ENCODE measurements around the gene CDKAL1.

CDKAL1 gene

GRCh38 chr6:20840675-20841074 lies 306.4 kb downstream of the CDKAL1 start:
- H3K4me1 ChIP-seq (ENCODE audit: control insufficient read depth, low read depth, low read length): no peaks in the 10 kb centered on the region
- no peak overlapping the region for H2AK5ac ChIP-seq (ENCODE audit: low read length)
- no peaks in the 10 kb centered on the region for H3K79me1 ChIP-seq (ENCODE audit: low read length)
- H4K8ac ChIP-seq (ENCODE audit: low read depth, low read length): no peak overlapping the region
- H3K4me2 ChIP-seq (ENCODE audit: low read length): no peak overlapping the region
- no peaks in the 10 kb centered on the region for H3K27me3 ChIP-seq (ENCODE audit: insufficient read depth, low read length, poor library complexity)
- WGBS (ENCODE audit: extremely low coverage, insufficient coverage, low lambda C conversion rate): no CpG with 5 or more reads among the region's 2 CpGs
- H3K18ac ChIP-seq (ENCODE audit: low read length): no peak overlapping the region
- no peak overlapping the region for H3K23ac ChIP-seq (ENCODE audit: low read length)
- H3K56ac ChIP-seq (ENCODE audit: low read length): no peak overlapping the region
- no peak overlapping the region for H3K9ac ChIP-seq (ENCODE audit: low read length)
- no peak overlapping the region for H3K4me3 ChIP-seq (ENCODE audit: low read length)
- no peak for DNase-seq
- H3K36me3 ChIP-seq (ENCODE audit: control insufficient read depth, insufficient read depth, low read length): no peaks in the 10 kb centered on the region
- no peaks in the 10 kb centered on the region for H3K79me2 ChIP-seq (ENCODE audit: control insufficient read depth, insufficient read depth, low read length)
- no peak overlapping the region for H2BK5ac ChIP-seq (ENCODE audit: low read length)
- H4K5ac ChIP-seq (ENCODE audit: low read length): no peak overlapping the region
- H3K27ac ChIP-seq (ENCODE audit: low read depth, low read length): no peak overlapping the region
- no peak overlapping the region for H2BK15ac ChIP-seq (replicated peaks; ENCODE audit: low read depth)
- no peak overlapping the region for H2BK120ac ChIP-seq (ENCODE audit: low read depth, low read length)
- H3K4ac ChIP-seq (ENCODE audit: low read depth, low read length): no peak overlapping the region

GRCh38 chr6:20841806-20842205 lies 307.5 kb downstream of the CDKAL1 start:
- no peak overlapping the region for H3K9ac ChIP-seq (ENCODE audit: low read length)
- DNase-seq: no peak

DNA sequence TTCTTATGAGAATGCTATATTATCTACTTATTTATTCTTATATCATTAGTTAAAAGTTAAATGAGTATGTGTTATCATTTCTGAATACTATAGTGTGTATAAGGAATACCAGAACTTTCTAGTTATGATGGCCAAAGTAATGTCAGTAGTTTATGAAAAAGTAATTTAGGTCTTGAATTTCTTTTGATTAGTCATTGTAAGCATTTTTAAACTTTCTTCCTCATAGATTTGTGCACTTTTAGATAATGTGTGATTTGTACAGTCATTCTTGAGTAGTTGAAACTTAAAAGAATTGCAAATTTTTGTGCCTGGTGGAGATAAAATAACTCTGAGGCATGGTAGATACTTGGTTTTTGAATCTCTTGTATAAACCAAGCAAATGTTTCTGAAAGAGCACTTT lies 311.3 kb downstream of the CDKAL1 start:
- Histone ChIP-seq H3K79me2 (ENCODE audit: control insufficient read depth, insufficient read depth, low read length) (no peaks in the 10 kb centered on the region), H2BK120ac (ENCODE audit: low read depth, low read length) (no peak overlapping the region), H2AK5ac (ENCODE audit: low read length) (no peak overlapping the region), H3K27me3 (ENCODE audit: insufficient read depth, low read length, poor library complexity) (no peaks in the 10 kb centered on the region), H3K56ac (ENCODE audit: low read length) (no peak overlapping the region), H3K79me1 (ENCODE audit: low read length) (no peaks in the 10 kb centered on the region), H3K4me1 (ENCODE audit: control insufficient read depth, low read depth, low read length) (no peaks in the 10 kb centered on the region), H3K4me3 (ENCODE audit: low read length) (no peak overlapping the region), H3K4ac (ENCODE audit: low read depth, low read length) (no peak overlapping the region), H3K18ac (ENCODE audit: low read length) (no peak overlapping the region), H4K5ac (ENCODE audit: low read length) (no peak overlapping the region), H3K4me2 (ENCODE audit: low read length) (no peak overlapping the region), H3K9ac (ENCODE audit: low read length) (no peak overlapping the region), H2BK15ac (replicated peaks; ENCODE audit: low read depth) (no peak overlapping the region), H3K36me3 (ENCODE audit: control insufficient read depth, insufficient read depth, low read length) (no peaks in the 10 kb centered on the region), H4K8ac (ENCODE audit: low read depth, low read length) (no peak overlapping the region), H2BK5ac (ENCODE audit: low read length) (no peak overlapping the region), H3K23ac (ENCODE audit: low read length) (no peak overlapping the region), H3K27ac (ENCODE audit: low read depth, low read length) (no peak overlapping the region)
- DNase-seq: no peak

More at GRCh38 chr6:20841806-20842205, 307.5 kb downstream of the CDKAL1 start:
- no peak overlapping the region for H3K18ac ChIP-seq (ENCODE audit: low read length)
- H3K4ac ChIP-seq (ENCODE audit: low read depth, low read length): no peak overlapping the region
- H3K4me1 ChIP-seq (ENCODE audit: control insufficient read depth, low read depth, low read length): no peaks in the 10 kb centered on the region
- H3K4me2 ChIP-seq (ENCODE audit: low read length): no peak overlapping the region
- no peaks in the 10 kb centered on the region for H3K79me1 ChIP-seq (ENCODE audit: low read length)
- H3K23ac ChIP-seq (ENCODE audit: low read length): no peak overlapping the region
- no peak overlapping the region for H2BK5ac ChIP-seq (ENCODE audit: low read length)
- no peaks in the 10 kb centered on the region for H3K79me2 ChIP-seq (ENCODE audit: control insufficient read depth, insufficient read depth, low read length)
- H4K5ac ChIP-seq (ENCODE audit: low read length): no peak overlapping the region
- no peak overlapping the region for H3K4me3 ChIP-seq (ENCODE audit: low read length)
- no peaks in the 10 kb centered on the region for H3K36me3 ChIP-seq (ENCODE audit: control insufficient read depth, insufficient read depth, low read length)
- H3K27ac ChIP-seq (ENCODE audit: low read depth, low read length): no peak overlapping the region
- H4K8ac ChIP-seq (ENCODE audit: low read depth, low read length): no peak overlapping the region
- H3K27me3 ChIP-seq (ENCODE audit: insufficient read depth, low read length, poor library complexity): no peaks in the 10 kb centered on the region
- no peak overlapping the region for H2BK120ac ChIP-seq (ENCODE audit: low read depth, low read length)
- H2BK15ac ChIP-seq (replicated peaks; ENCODE audit: low read depth): no peak overlapping the region
- H2AK5ac ChIP-seq (ENCODE audit: low read length): no peak overlapping the region
- no peak overlapping the region for H3K56ac ChIP-seq (ENCODE audit: low read length)

GRCh38 chr6:20846602-20847028 lies 312.4 kb downstream of the CDKAL1 start:
- Histone ChIP-seq H2BK15ac (replicated peaks; ENCODE audit: low read depth) (no peak overlapping the region), H3K4me1 (ENCODE audit: control insufficient read depth, low read depth, low read length) (no peaks in the 10 kb centered on the region), H4K8ac (ENCODE audit: low read depth, low read length) (no peak overlapping the region), H3K9ac (ENCODE audit: low read length) (no peak overlapping the region), H2BK120ac (ENCODE audit: low read depth, low read length) (no peak overlapping the region), H3K27me3 (ENCODE audit: insufficient read depth, low read length, poor library complexity) (no peaks in the 10 kb centered on the region), H3K4me2 (ENCODE audit: low read length) (no peak overlapping the region), H3K27ac (ENCODE audit: low read depth, low read length) (no peak overlapping the region), H4K5ac (ENCODE audit: low read length) (no peak overlapping the region), H3K4me3 (ENCODE audit: low read length) (no peak overlapping the region), H3K4ac (ENCODE audit: low read depth, low read length) (no peak overlapping the region), H2BK5ac (ENCODE audit: low read length) (no peak overlapping the region), H3K79me1 (ENCODE audit: low read length) (no peaks in the 10 kb centered on the region), H3K36me3 (ENCODE audit: control insufficient read depth, insufficient read depth, low read length) (no peaks in the 10 kb centered on the region), H3K56ac (ENCODE audit: low read length) (no peak overlapping the region), H2AK5ac (ENCODE audit: low read length) (no peak overlapping the region), H3K79me2 (ENCODE audit: control insufficient read depth, insufficient read depth, low read length) (no peaks in the 10 kb centered on the region), H3K18ac (ENCODE audit: low read length) (peak overlapping the region; percentile 51), H3K23ac (ENCODE audit: low read length) (no peak overlapping the region)
- no CpG with 5 or more reads among the region's 1 CpG for WGBS (ENCODE audit: extremely low coverage, insufficient coverage, low lambda C conversion rate)
- no peak for DNase-seq

- Histone ChIP-seq H2BK15ac (replicated peaks; ENCODE audit: low read depth) (no peak overlapping the region), H2BK5ac (ENCODE audit: low read length) (no peak overlapping the region), H3K79me1 (ENCODE audit: low read length) (no peaks in the 10 kb centered on the region), H4K5ac (ENCODE audit: low read length) (no peak overlapping the region), H2AK5ac (ENCODE audit: low read length) (no peak overlapping the region), H3K4me3 (ENCODE audit: low read length) (no peak overlapping the region), H3K4me1 (ENCODE audit: control insufficient read depth, low read depth, low read length) (no peaks in the 10 kb centered on the region), H3K4me2 (ENCODE audit: low read length) (no peak overlapping the region), H3K4ac (ENCODE audit: low read depth, low read length) (no peak overlapping the region), H3K56ac (ENCODE audit: low read length) (no peak overlapping the region), H3K79me2 (ENCODE audit: control insufficient read depth, insufficient read depth, low read length) (no peaks in the 10 kb centered on the region), H2BK120ac (ENCODE audit: low read depth, low read length) (no peak overlapping the region), H4K8ac (ENCODE audit: low read depth, low read length) (peak overlapping the region; percentile 76), H3K36me3 (ENCODE audit: control insufficient read depth, insufficient read depth, low read length) (no peaks in the 10 kb centered on the region), H3K27me3 (ENCODE audit: insufficient read depth, low read length, poor library complexity) (no peaks in the 10 kb centered on the region), H3K27ac (ENCODE audit: low read depth, low read length) (no peak overlapping the region), H3K23ac (ENCODE audit: low read length) (no peak overlapping the region), H3K18ac (ENCODE audit: low read length) (no peak overlapping the region), H3K9ac (ENCODE audit: low read length) (no peak overlapping the region)
- no peak for DNase-seq
- WGBS (ENCODE audit: extremely low coverage, insufficient coverage, low lambda C conversion rate): no CpG with 5 or more reads among the region's 3 CpGs
Measured at GRCh38 chr6:20847904-20848303, 313.6 kb downstream of the CDKAL1 start.

GRCh38 chr6:20850686-20851416 lies 316.6 kb downstream of the CDKAL1 start:
- Histone ChIP-seq H2BK120ac (ENCODE audit: low read depth, low read length) (no peak overlapping the region), H2AK5ac (ENCODE audit: low read length) (no peak overlapping the region), H2BK15ac (replicated peaks; ENCODE audit: low read depth) (no peak overlapping the region), H3K79me1 (ENCODE audit: low read length) (no peaks in the 10 kb centered on the region), H3K56ac (ENCODE audit: low read length) (no peak overlapping the region), H4K5ac (ENCODE audit: low read length) (no peak overlapping the region), H3K27me3 (ENCODE audit: insufficient read depth, low read length, poor library complexity) (no peaks in the 10 kb centered on the region), H3K9ac (ENCODE audit: low read length) (no peak overlapping the region), H3K18ac (ENCODE audit: low read length) (peak overlapping the region; percentile 60), H3K4me1 (ENCODE audit: control insufficient read depth, low read depth, low read length) (no peaks in the 10 kb centered on the region), H3K4me3 (ENCODE audit: low read length) (no peak overlapping the region), H3K27ac (ENCODE audit: low read depth, low read length) (no peak overlapping the region), H3K4me2 (ENCODE audit: low read length) (no peak overlapping the region), H2BK5ac (ENCODE audit: low read length) (no peak overlapping the region), H3K79me2 (ENCODE audit: control insufficient read depth, insufficient read depth, low read length) (no peaks in the 10 kb centered on the region), H4K8ac (ENCODE audit: low read depth, low read length) (no peak overlapping the region), H3K23ac (ENCODE audit: low read length) (no peak overlapping the region), H3K36me3 (ENCODE audit: control insufficient read depth, insufficient read depth, low read length) (no peaks in the 10 kb centered on the region), H3K4ac (ENCODE audit: low read depth, low read length) (no peak overlapping the region)
- no peak for DNase-seq
- no CpG with 5 or more reads among the region's 2 CpGs for WGBS (ENCODE audit: extremely low coverage, insufficient coverage, low lambda C conversion rate)
